Left lung (tissue), 10 donors: ENCODE measurements around the gene DRAXIN. TPM values are rescaled to one million over a fixed set of nuclear protein-coding genes. Genes with fewer than 3 reads are reported as not detected.

ENCODE experiments used
- ATAC-seq: fragments of 200-7000 bp; cut with Tn5 transposase; one replicate; pipeline ENCODE4 v1.9.1; 2020; ENCODE audit warnings: moderate library complexity
- DNase-seq, 4 donors: peaks; one replicate each; pipeline ENCODE4 v3.0.0-alpha.2; 2013 to 2020
- H3K27ac ChIP-seq, 2 donors: fragments of 200-600 bp; sonication (generic) in 1 of 2; one replicate each; pipeline versions ENCODE4 v1.5.0 to v1.8.0; 2020 to 2021
- H3K27me3 ChIP-seq, 2 donors: fragments of 200-600 bp; sonication (generic) in 1 of 2; one replicate each; pipeline versions ENCODE4 v1.5.0 to v1.8.0; 2020 to 2021
- H3K36me3 ChIP-seq, 2 donors: fragments of 200-600 bp; sonication (generic) in 1 of 2; one replicate each; pipeline versions ENCODE4 v1.5.0 to v1.8.0; 2020 to 2021
- H3K4me1 ChIP-seq, 2 donors: fragments of 200-600 bp; one replicate each; pipeline ENCODE4 v1.8.0; 2021
- H3K4me3 ChIP-seq, 2 donors: fragments of 200-600 bp; sonication (generic) in 1 of 2; one replicate each; pipeline versions ENCODE4 v1.5.0 to v1.8.0; 2020 to 2021; ENCODE audit warnings: mild to moderate bottlenecking in 1 of 2
- H3K9me3 ChIP-seq, 2 donors: fragments of 200-600 bp; sonication (generic) in 1 of 2; one replicate each; pipeline versions ENCODE4 v1.5.0 to v1.8.0; 2020 to 2021
- intact Hi-C, 2 donors: fragments of 100-400 bp; cut with DNase I; formaldehyde crosslinking; loops; one replicate each; pipeline versions ENCODE4 v1.11.2 to v1.14.2; 2022
- polyA plus RNA-seq, 6 donors: library from polyadenylated mRNA; unstranded; fragments of 120-200 nt; gene quantifications; one replicate each; pipeline ENCODE4 v1.2.1, GENCODE V29; 2013; ENCODE audit not compliant: insufficient read length in 6 of 6
- total RNA-seq, 2 donors: library from RNA; stranded (reverse); fragmentation: NEBNext Ultra II Directional; extraction: Animal tissue kit (Norgen Biotek cat#: 25700); gene quantifications; one replicate each; pipeline ENCODE4 v1.2.1, GENCODE V29; 2021
- TF ChIP-seq, protein P1 (sequence below), 2 donors: fragments of 200-600 bp; sonication (generic) in 1 of 2; IDR thresholded peaks; one replicate each; pipeline versions ENCODE4 v1.5.0 to v1.8.0; 2021; ENCODE audit warnings: antibody characterized with exemption in 2 of 2
- donor health status: DM: no; HTN: yes; CAD: no.
- donor health status: DM: no; HTN: no; CAD: no.

DRAXIN gene
- total and polyA plus RNA-seq, 8 donors: 0.10 to 3.2 (median 2.3) TPM

DNA sequence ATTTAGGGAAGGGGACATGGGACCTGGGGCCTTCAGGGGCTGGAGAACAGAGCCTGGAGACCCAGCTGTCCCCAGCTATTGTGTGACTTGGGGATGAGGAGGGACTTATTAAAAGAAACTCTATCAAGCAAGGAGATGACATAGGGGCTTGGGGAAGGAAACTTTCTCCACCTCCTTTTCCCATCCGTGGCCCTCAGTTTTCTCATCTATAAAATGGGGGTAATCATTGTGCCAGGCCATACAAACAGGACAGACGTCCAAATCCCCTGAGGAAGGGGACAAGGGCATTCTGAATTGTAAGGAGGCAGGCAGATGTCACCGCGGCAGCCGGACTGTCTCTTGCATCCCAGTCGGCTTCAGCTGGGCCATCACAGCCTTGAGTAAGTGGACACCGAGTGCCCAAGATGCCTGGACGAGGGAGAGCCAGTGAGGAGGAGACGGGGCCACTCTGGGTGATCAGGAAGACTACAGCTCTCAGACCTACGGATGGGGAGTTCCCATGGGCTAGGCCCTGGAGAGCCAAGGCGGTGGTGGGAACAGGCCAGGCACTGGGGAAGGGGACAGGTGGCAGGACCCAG, 39.2 kb upstream of the DRAXIN start:
- Histone ChIP-seq H3K36me3 (no peaks in the 10 kb centered on the region), H3K27ac (no peak overlapping the region), H3K4me1 (peaks cover 8 to 48% of the 10 kb centered on the region in 2 donors), H3K27me3 (peaks cover 11 to 53% of the 10 kb centered on the region in 2 donors), H3K4me3 (no peak overlapping the region), H3K9me3 (no peaks in the 10 kb centered on the region)
- no peak for ATAC-seq
- no peak for DNase-seq
- intact Hi-C loops: loop anchor here in 1 of 2 donors (5.0 kb wide), 1 partner anchor 70 kb away; no protein-coding TSS in a partner anchor
- TF ChIP-seq, protein P1, sequence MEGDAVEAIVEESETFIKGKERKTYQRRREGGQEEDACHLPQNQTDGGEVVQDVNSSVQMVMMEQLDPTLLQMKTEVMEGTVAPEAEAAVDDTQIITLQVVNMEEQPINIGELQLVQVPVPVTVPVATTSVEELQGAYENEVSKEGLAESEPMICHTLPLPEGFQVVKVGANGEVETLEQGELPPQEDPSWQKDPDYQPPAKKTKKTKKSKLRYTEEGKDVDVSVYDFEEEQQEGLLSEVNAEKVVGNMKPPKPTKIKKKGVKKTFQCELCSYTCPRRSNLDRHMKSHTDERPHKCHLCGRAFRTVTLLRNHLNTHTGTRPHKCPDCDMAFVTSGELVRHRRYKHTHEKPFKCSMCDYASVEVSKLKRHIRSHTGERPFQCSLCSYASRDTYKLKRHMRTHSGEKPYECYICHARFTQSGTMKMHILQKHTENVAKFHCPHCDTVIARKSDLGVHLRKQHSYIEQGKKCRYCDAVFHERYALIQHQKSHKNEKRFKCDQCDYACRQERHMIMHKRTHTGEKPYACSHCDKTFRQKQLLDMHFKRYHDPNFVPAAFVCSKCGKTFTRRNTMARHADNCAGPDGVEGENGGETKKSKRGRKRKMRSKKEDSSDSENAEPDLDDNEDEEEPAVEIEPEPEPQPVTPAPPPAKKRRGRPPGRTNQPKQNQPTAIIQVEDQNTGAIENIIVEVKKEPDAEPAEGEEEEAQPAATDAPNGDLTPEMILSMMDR (IDR thresholded peaks at IDR 0.05): no peak

DNA sequence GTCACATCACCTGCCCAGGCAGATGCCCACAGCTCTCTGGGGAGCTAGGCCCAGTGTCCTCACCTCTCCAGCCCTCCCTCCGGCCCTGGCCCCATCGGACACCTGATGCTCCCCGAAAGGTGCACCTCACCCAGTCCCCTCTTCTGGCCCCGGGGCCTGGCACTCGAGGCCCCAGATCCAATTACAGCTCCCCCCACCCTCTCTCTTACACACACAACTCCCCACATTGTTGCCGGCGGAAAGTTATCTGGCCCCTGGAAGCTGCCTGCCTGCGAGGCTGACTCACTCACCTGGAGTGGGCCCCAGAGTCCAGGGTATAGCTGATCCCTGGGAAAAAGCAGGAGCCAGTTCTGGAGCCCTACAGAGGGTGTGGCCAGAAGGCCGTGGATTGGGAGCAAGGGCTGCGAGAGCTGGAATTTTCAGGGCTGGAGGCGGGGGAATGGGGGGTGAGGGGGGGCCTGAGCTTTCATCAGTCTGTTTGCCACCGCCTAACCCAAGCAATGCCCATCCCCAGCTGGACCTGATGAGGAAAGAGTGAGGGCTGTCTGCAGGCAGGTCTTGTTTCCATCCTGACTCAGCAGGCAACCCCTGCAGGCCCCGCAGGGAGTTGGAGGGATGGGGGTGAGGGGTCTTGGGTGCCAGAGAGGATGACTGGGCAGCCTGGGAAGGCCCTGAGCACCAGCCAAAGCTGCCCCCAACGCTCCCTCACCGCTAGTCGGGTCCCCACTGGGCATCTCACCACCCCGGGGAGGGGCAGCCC, 38.2 kb upstream of the DRAXIN start:
- Histone ChIP-seq H3K4me1 (peaks cover 8 to 48% of the 10 kb centered on the region in 2 donors), H3K4me3 (peak overlapping the region in 1 of 2 donors; percentile 57), H3K36me3 (no peaks in the 10 kb centered on the region), H3K27me3 (peaks cover 11 to 51% of the 10 kb centered on the region in 2 donors), H3K9me3 (no peaks in the 10 kb centered on the region), H3K27ac (no peak overlapping the region)
- DNase-seq: no peak
- TF ChIP-seq, protein P1 (IDR thresholded peaks at IDR 0.05): no peak
- intact Hi-C loops: loop anchor here in 1 of 2 donors (5.0 kb wide), 1 partner anchor 69 kb away; no protein-coding TSS in a partner anchor
- ATAC-seq: peak; percentile 25

DNA sequence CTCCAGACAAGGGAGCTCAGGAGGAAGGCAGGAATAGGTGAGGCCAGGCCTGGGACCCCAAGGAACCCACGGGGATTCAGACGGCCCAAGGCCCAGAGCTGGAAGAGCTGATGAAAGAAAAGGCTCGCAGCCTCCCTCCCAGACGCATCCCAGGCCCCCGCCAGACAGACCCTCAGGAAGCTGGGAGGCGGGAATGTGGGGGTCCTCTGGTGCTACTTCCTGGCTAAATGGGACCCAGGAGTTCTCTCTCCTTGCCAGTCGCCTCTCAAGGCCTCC, 37.7 kb upstream of the DRAXIN start:
- Histone ChIP-seq H3K4me3 (peak overlapping the region; percentile 57 to 64), H3K36me3 (no peaks in the 10 kb centered on the region), H3K4me1 (peaks cover 8 to 45% of the 10 kb centered on the region in 2 donors), H3K9me3 (no peaks in the 10 kb centered on the region), H3K27me3 (peaks cover 11 to 46% of the 10 kb centered on the region in 2 donors), H3K27ac (no peak overlapping the region)
- DNase-seq (no peak), ATAC-seq (no peak)
- TF ChIP-seq, protein P1 (IDR thresholded peaks at IDR 0.05): no peak
- intact Hi-C loops: loop anchor here in 1 of 2 donors (5.0 kb wide), 1 partner anchor 69 kb away; no protein-coding TSS in a partner anchor

DNA sequence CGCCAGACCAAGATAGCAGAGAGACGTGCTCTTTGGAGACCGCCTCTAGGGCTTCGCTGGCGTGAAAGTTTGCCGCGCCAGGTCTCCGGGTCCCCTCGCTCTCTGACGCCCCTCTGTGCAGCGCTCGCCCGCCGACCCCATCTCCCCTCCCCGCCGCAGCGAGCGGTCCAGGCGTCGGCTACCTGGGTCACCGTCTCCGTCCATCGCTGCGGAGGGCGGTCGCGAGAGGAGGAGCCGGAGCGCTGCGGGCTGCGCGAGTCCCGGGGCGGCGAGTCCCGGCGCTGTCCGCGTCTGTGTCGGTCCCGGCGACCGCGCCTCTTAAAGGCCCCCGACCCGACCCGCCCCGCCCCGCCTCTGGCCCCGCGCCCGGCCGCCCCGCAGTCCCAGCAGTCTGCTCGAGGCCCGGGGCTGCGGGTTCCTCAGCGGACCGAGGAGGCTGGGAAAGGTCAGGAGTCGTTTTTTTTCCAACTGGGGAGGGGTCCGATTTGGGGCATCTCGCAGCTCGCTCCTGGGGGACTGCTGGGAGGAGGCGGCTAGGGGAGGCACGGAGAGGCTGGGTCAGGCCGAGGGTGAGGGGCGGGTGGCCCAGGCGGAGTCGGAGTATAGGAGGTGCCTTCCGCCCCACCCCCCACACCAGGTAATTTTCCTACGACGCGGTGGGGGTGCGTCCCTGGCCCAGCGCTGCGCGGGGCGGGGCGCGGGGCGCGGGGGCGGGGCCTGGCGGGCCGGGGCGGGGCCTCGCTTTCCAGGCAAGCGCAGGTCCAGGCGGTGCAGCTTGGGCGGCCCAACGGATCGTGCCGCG, 37.2 kb upstream of the DRAXIN start, which contains the start of the genes FBXO2 and FBXO44:
FBXO2 (minus strand) TSS at position 293 of the 802 bp plus-strand sequence; CDS start at position 204, 89 bp downstream.
FBXO44 (plus strand) TSS at position 741 of the 802 bp plus-strand sequence. CDS start 959 bp downstream, outside the sequence.
- no peaks in the 10 kb centered on the region for H3K36me3 ChIP-seq
- intact Hi-C loops: loop anchor here in 1 of 2 donors (5.0 kb wide), 1 partner anchor 68 kb away; no protein-coding TSS in a partner anchor
- ATAC-seq (peak; percentile 77), DNase-seq (peak in 3 of 4 donors; percentile 30 to 90 (median 75))
- H3K4me3 ChIP-seq: peak within 1 kb of the TSS; percentile 57 to 64
- H3K27ac ChIP-seq: peak within 1 kb of the TSS in 1 of 2 donors; percentile 30
- TF ChIP-seq, protein P1 (IDR thresholded peaks at IDR 0.05): no peak
- H3K4me1 ChIP-seq: peaks cover 8 to 40% of the 10 kb centered on the region in 2 donors
- no peaks in the 10 kb centered on the region for H3K9me3 ChIP-seq
- H3K27me3 ChIP-seq: peaks cover 9 to 40% of the 10 kb centered on the region in 2 donors
